ENCODE data around the gene FHL1. TPM values are rescaled to one million over a fixed set of nuclear protein-coding genes. Genes with fewer than 3 reads are reported as not detected.
"Not testable (repeated sequence)": the region's sequence is repeated elsewhere in the genome, so short reads cannot be mapped to it uniquely, and the experiment has no call there.

FHL1 gene
- total RNA-seq, 4 donors from 2014 or later, result 64.1 to 225 (median 86.5) TPM

- no peak overlapping the region for H3K4me3 ChIP-seq
- no peak overlapping the region for H3K27ac ChIP-seq
- no peaks in the 10 kb centered on the region for H3K4me1 ChIP-seq
- H3K27me3 ChIP-seq, result no peaks in the 10 kb centered on the region
- H3K9me3 ChIP-seq, result no peaks in the 10 kb centered on the region
- H3K36me3 ChIP-seq, result peaks cover 11% of the 10 kb centered on the region
- WGBS, result 65% methylated on average over 3 of the region's 3 CpGs
- no peak for TF ChIP-seq EP300 (IDR thresholded peaks at IDR 0.05)
- no peak for TF ChIP-seq POLR2AphosphoS5 (IDR thresholded peaks at IDR 0.05)
- TF ChIP-seq POLR2A (IDR thresholded peaks at IDR 0.05), result no peak
- no peak for TF ChIP-seq CTCF (IDR thresholded peaks at IDR 0.05)
- DNase-seq (ENCODE audit: low spot score in 2 of 2), result no peak
These were observed 89.7 kb downstream of the FHL1 start for GRCh38 chrX:136237074-136237473.

GRCh38 chrX:136237849-136238248 is 90.5 kb downstream of the FHL1 start:
- not testable (repeated sequence) for DNase-seq (ENCODE audit: low spot score in 2 of 2); H3K4me1 ChIP-seq; H3K4me3 ChIP-seq; H3K9me3 ChIP-seq; H3K27ac ChIP-seq; H3K27me3 ChIP-seq
- WGBS, result 93% methylated on average over 4 of the region's 4 CpGs
- H3K36me3 ChIP-seq, result peaks cover 15% of the 10 kb centered on the region

GRCh38 chrX:136246201-136246600 is 98.9 kb downstream of the FHL1 start:
- H3K27me3 ChIP-seq, result no peaks in the 10 kb centered on the region
- no peak overlapping the region for H3K27ac ChIP-seq
- 78% methylated on average over 6 of the region's 6 CpGs for WGBS
- no peak for DNase-seq (ENCODE audit: low spot score in 2 of 2)
- H3K4me1 ChIP-seq, result peaks cover 2% of the 10 kb centered on the region
- H3K36me3 ChIP-seq, result peaks cover 8% of the 10 kb centered on the region
- no peak overlapping the region for H3K4me3 ChIP-seq
- no peaks in the 10 kb centered on the region for H3K9me3 ChIP-seq
- TF ChIP-seq POLR2AphosphoS5 (IDR thresholded peaks at IDR 0.05) (no peak), POLR2A (IDR thresholded peaks at IDR 0.05) (no peak), EP300 (IDR thresholded peaks at IDR 0.05) (no peak), CTCF (IDR thresholded peaks at IDR 0.05) (no peak)

- H3K27me3 ChIP-seq, result no peaks in the 10 kb centered on the region
- 33% methylated on average over 18 of the region's 53 CpGs for WGBS
- no peak for DNase-seq (ENCODE audit: low spot score in 2 of 2)
These were observed 103.1 kb downstream of the FHL1 start for GRCh38 chrX:136250191-136251040.

GRCh38 chrX:136251041-136251991 is 104.0 kb downstream of the FHL1 start, which contains the start of gene MAP7D3:
MAP7D3 (minus strand) TSS chrX:136251400; CDS start chrX:136251358, 42 bp downstream.
- H3K4me1 ChIP-seq, result peaks cover 2% of the 10 kb centered on the region
- H3K9me3 ChIP-seq, result no peaks in the 10 kb centered on the region
- peak within 1 kb of the TSS; percentile 59 for H3K4me3 ChIP-seq
- H3K27ac ChIP-seq, result peak within 1 kb of the TSS; percentile 69
- H3K27me3 ChIP-seq, result no peaks in the 10 kb centered on the region
- DNase-seq (ENCODE audit: low spot score in 2 of 2), result no peak
- WGBS, result 40% methylated on average over 9 of the region's 73 CpGs
- TF ChIP-seq POLR2AphosphoS5 (IDR thresholded peaks at IDR 0.05) (peak in 1 of 3 donors; percentile 18), CTCF (IDR thresholded peaks at IDR 0.05) (no peak)
- no peaks in the 10 kb centered on the region for H3K36me3 ChIP-seq

More at GRCh38 chrX:136250191-136251040, 103.1 kb downstream of the FHL1 start:
- no peaks in the 10 kb centered on the region for H3K36me3 ChIP-seq
- H3K27ac ChIP-seq, result peak overlapping the region; percentile 69
- TF ChIP-seq CTCF (IDR thresholded peaks at IDR 0.05) (no peak), POLR2AphosphoS5 (IDR thresholded peaks at IDR 0.05) (no peak), POLR2A (IDR thresholded peaks at IDR 0.05) (no peak), EP300 (IDR thresholded peaks at IDR 0.05) (no peak)
- H3K9me3 ChIP-seq, result no peaks in the 10 kb centered on the region
- H3K4me3 ChIP-seq, result peak overlapping the region; percentile 59
- peaks cover 2% of the 10 kb centered on the region for H3K4me1 ChIP-seq

All from suprapubic skin (tissue), 4 donors.